PC-9 (cell line): ENCODE measurements around the gene ERRFI1. TPM values are rescaled to one million over a fixed set of nuclear protein-coding genes. Genes with fewer than 3 reads are reported as not detected.

Experiments
- BruUV-seq: library from RNA; stranded (reverse); fragments of 400-500 nt; replicated peaks from 2 replicates; lab custom pipeline; 2021; lab: Mats Ljungman, UMichigan
- CTCF ChIA-PET: fragments of 300-600 bp; sonication (Branson Sonifier 250); formaldehyde crosslinking; loops from one replicate; lab custom pipeline; 2022; ENCODE audit warnings: antibody characterized with exemption; lab: Charles Lee
- POLR2A ChIA-PET: fragments of 300-600 bp; sonication (Branson Sonifier 250); formaldehyde crosslinking; loops from one replicate; lab custom pipeline; 2022; ENCODE audit warnings: antibody characterized with exemption; ENCODE audit not compliant: unreplicated experiment; lab: Charles Lee
- DNase-seq, 2 experiments: peaks; one replicate each; pipeline versions ENCODE4 v3.0.0 to v3.0.0-alpha.2; 2015 to 2022; ENCODE audit warnings: mixed read lengths in 1 of 2
- H2AFZ ChIP-seq: fragments of 200-600 bp; sonication (generic); 2 replicates; pipeline ENCODE4 v1.8.1; 2017; ENCODE audit warnings: antibody characterized with exemption
- H3F3A ChIP-seq: fragments of 200-600 bp; sonication (generic); 2 replicates; pipeline ENCODE4 v1.8.1; 2017; ENCODE audit warnings: antibody characterized with exemption, mild to moderate bottlenecking, low read depth; ENCODE audit not compliant: insufficient read depth
- H3K27ac ChIP-seq: fragments of 200-600 bp; sonication (generic); 2 replicates; pipeline ENCODE4 v1.6.1; 2016; ENCODE audit warnings: mixed run types
- H3K27me3 ChIP-seq: fragments of 200-600 bp; sonication (generic); 2 replicates; pipeline ENCODE4 v1.6.1; 2016; ENCODE audit warnings: low read depth, mixed run types; ENCODE audit not compliant: insufficient read depth
- H3K36me3 ChIP-seq: fragments of 200-600 bp; sonication (generic); 2 replicates; pipeline ENCODE4 v1.6.1; 2016; ENCODE audit warnings: low read depth, mixed run types
- H3K4me1 ChIP-seq: fragments of 200-600 bp; sonication (generic); replicated peaks from 2 replicates; pipeline ENCODE4 v1.6.1; 2016; ENCODE audit warnings: mixed run types; ENCODE audit not compliant: insufficient read depth
- H3K4me2 ChIP-seq: fragments of 200-600 bp; sonication (generic); 2 replicates; pipeline ENCODE4 v1.6.1; 2017; ENCODE audit warnings: mixed run types
- H3K4me3 ChIP-seq: fragments of 200-600 bp; sonication (generic); 2 replicates; pipeline ENCODE4 v1.6.1; 2016; ENCODE audit warnings: mixed run types
- H3K79me2 ChIP-seq: fragments of 200-600 bp; sonication (generic); 2 replicates; pipeline ENCODE4 v1.6.1; 2017; ENCODE audit warnings: low read depth, mixed run types
- H3K9me2 ChIP-seq: fragments of 200-600 bp; sonication (generic); 2 replicates; pipeline ENCODE4 v1.8.1; 2017; ENCODE audit warnings: mild to moderate bottlenecking; ENCODE audit not compliant: insufficient read depth
- H3K9me3 ChIP-seq: fragments of 200-600 bp; sonication (generic); 2 replicates; pipeline ENCODE4 v1.8.1; 2016; ENCODE audit warnings: low read depth; ENCODE audit not compliant: insufficient read depth
- H4K20me1 ChIP-seq: fragments of 200-600 bp; sonication (generic); 2 replicates; pipeline ENCODE4 v1.8.1; 2017; ENCODE audit not compliant: insufficient read depth
- EZH2 ChIP-seq: fragments of 200-600 bp; sonication (generic); IDR thresholded peaks from 2 replicates; pipeline ENCODE4 v1.8.0; 2017; ENCODE audit warnings: antibody characterized with exemption, low read depth
- intact Hi-C: fragments of 100-400 bp; cut with micrococcal nuclease; formaldehyde crosslinking; loops from one replicate; pipeline ENCODE4 v1.10.0; 2022; ENCODE audit not compliant: unreplicated experiment
- total RNA-seq: library from RNA; stranded (reverse); gene quantifications from 2 replicates; pipeline ENCODE4 v1.2.3, GENCODE V29; 2021
- TF ChIP-seq, protein P1 (sequence below): fragments of 200-600 bp; sonication (generic); conservative IDR thresholded peaks from 2 replicates; pipeline ENCODE4 v1.6.1; 2017; ENCODE audit warnings: mixed run types, antibody characterized with exemption, mild to moderate bottlenecking, moderate library complexity

Gene ERRFI1
- total RNA-seq, 1 experiment from 2014 or later = 44.9 TPM

DNA sequence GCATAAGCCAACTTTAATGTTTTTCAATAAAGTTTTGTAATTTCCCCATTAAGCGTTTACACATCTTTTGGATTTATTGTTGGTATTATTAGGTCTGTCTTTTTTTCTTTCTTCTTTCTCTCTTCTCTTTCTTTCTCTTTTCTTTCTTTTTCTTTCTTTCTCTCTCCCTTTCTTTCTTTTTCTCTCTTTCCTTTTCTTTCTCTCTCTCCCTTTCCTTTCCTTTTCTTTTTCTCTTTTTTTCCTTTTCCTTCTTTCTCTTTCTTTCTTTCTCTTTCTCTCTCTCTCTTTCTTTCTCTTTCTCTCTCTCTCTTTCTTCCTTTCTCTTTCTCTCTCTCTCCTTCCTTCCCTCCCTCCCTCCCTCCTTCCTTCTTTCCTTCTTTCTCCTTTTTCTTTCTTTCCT, 31.3 kb downstream of the ERRFI1 start:
- no peaks in the 10 kb centered on the region for H3K4me1 ChIP-seq
- H3K79me2 ChIP-seq = no peaks in the 10 kb centered on the region
- no peak overlapping the region for H3K4me3 ChIP-seq
- H3K27ac ChIP-seq = no peak overlapping the region
- no peak for DNase-seq
- TF ChIP-seq, protein P1, sequence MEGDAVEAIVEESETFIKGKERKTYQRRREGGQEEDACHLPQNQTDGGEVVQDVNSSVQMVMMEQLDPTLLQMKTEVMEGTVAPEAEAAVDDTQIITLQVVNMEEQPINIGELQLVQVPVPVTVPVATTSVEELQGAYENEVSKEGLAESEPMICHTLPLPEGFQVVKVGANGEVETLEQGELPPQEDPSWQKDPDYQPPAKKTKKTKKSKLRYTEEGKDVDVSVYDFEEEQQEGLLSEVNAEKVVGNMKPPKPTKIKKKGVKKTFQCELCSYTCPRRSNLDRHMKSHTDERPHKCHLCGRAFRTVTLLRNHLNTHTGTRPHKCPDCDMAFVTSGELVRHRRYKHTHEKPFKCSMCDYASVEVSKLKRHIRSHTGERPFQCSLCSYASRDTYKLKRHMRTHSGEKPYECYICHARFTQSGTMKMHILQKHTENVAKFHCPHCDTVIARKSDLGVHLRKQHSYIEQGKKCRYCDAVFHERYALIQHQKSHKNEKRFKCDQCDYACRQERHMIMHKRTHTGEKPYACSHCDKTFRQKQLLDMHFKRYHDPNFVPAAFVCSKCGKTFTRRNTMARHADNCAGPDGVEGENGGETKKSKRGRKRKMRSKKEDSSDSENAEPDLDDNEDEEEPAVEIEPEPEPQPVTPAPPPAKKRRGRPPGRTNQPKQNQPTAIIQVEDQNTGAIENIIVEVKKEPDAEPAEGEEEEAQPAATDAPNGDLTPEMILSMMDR = no peak
- no peak for TF ChIP-seq EZH2
- H3K9me2 ChIP-seq = no peaks in the 10 kb centered on the region
- intact Hi-C loops = no loop called here
- H3K27me3 ChIP-seq = no peaks in the 10 kb centered on the region
- no peaks in the 10 kb centered on the region for H3F3A ChIP-seq
- H3K4me2 ChIP-seq = no peak overlapping the region
- POLR2A ChIA-PET = no interaction called here
- H2AFZ ChIP-seq = no peak overlapping the region
- H3K9me3 ChIP-seq = no peaks in the 10 kb centered on the region
- BruUV-seq = no TSS peak
- no peaks in the 10 kb centered on the region for H4K20me1 ChIP-seq
- CTCF ChIA-PET = no interaction called here
- no peaks in the 10 kb centered on the region for H3K36me3 ChIP-seq

DNA sequence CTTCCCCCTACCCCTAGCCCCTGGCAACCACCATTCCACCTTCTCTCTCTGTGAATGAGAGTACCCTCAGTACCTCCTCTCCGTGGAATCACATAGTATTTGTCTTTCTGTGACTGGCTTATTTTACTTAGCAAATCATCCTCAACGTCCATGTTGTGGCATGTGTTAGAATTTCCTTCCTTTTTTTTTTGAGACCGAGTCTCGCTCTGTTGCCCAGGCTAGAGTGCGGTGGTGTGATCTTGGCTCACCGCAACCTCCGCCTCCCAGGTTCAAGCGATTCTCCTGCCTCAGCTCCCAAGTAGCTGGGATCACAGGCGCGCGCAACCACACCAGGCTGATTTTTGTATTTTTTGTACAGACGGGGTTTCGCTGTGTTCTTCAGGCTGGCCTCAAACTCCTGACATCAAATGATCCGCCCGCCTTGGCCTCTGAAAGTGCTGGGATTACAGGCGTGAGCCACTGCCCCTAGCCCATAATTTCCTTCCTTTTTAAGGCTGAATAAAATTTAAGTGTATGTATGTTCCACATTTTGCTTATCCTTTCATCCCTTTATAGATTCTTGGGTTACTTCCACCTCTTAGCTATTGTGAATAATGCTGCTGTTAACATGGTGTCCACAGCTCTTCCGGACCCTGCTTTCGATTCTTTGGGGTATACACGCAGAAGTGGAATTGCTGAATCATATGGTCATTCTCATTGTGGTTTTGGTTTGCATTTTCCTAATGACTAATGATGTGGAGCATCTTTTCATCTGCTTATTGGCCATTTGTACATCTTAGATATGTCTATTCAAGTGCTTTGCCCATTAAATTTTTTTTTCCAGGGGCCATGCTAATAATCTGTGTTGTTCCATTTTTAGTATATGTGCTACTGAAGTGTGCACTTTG, 32.3 kb downstream of the ERRFI1 start:
- POLR2A ChIA-PET = interaction anchor here (0.6 kb wide), 1 partner anchor 10 kb away, joined by 4 read pairs; no protein-coding TSS in a partner anchor
- H3K9me2 ChIP-seq = no peaks in the 10 kb centered on the region
- intact Hi-C loops = no loop called here
- H3K4me2 ChIP-seq = no peak overlapping the region
- H3K27me3 ChIP-seq = no peaks in the 10 kb centered on the region
- DNase-seq = no peak
- H3K27ac ChIP-seq = no peak overlapping the region
- H3K79me2 ChIP-seq = no peaks in the 10 kb centered on the region
- no peaks in the 10 kb centered on the region for H4K20me1 ChIP-seq
- no peaks in the 10 kb centered on the region for H3K36me3 ChIP-seq
- H3K4me3 ChIP-seq = no peak overlapping the region
- TF ChIP-seq EZH2 = no peak
- TF ChIP-seq, protein P1 = no peak
- no peak overlapping the region for H2AFZ ChIP-seq
- peaks cover 7% of the 10 kb centered on the region; the same call in 1 of the 2 replicates for H3F3A ChIP-seq
- H3K4me1 ChIP-seq = peaks cover 7% of the 10 kb centered on the region
- CTCF ChIA-PET = no interaction called here
- BruUV-seq = no TSS peak
- H3K9me3 ChIP-seq = no peaks in the 10 kb centered on the region

DNA sequence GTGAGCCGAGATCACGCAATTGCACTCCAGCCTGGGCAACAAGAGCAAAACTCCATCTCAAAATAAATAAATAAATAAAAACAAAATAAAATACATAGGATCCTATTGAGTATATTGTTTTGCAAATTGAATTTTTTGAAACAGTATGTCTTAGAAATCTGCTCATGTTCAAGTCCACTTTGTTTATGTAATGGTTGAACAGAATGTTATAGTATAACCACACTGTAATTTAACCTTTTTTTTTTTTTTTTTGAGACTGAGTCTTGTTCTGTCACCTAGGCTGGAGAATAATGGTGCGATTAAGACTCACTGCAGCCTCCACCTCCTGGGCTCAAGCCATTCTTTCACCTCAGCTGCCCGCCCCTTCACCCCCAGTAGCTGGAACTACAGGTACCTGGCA, 33.2 kb downstream of the ERRFI1 start:
- ChIA-PET CTCF (interaction anchor here (0.6 kb wide), 1 partner anchor 10 kb away, joined by 4 read pairs; no protein-coding TSS in a partner anchor), POLR2A (no interaction called here)
- Histone ChIP-seq H3K79me2 (no peaks in the 10 kb centered on the region), H3K4me1 (peaks cover 17% of the 10 kb centered on the region), H3K4me2 (no peak overlapping the region), H3K27ac (no peak overlapping the region), H4K20me1 (no peaks in the 10 kb centered on the region), H3K4me3 (no peak overlapping the region), H3K9me2 (no peaks in the 10 kb centered on the region), H2AFZ (no peak overlapping the region), H3K9me3 (no peaks in the 10 kb centered on the region), H3F3A (peaks cover 16% of the 10 kb centered on the region; the same call in 1 of the 2 replicates), H3K36me3 (no peaks in the 10 kb centered on the region), H3K27me3 (no peaks in the 10 kb centered on the region)
- no TSS peak for BruUV-seq
- intact Hi-C loops = no loop called here
- TF ChIP-seq, protein P1 = no peak
- TF ChIP-seq EZH2 = no peak
- no peak for DNase-seq
